ENCODE results near the gene BEST1.
"Not testable (repeated sequence)": the region's sequence is repeated elsewhere in the genome, so short reads cannot be mapped to it uniquely, and the experiment has no call there.

The BEST1 gene

GRCh38 chr11:61980783-61981541 is 30.8 kb downstream of the BEST1 start:
- no peak for DNase-seq

DNA sequence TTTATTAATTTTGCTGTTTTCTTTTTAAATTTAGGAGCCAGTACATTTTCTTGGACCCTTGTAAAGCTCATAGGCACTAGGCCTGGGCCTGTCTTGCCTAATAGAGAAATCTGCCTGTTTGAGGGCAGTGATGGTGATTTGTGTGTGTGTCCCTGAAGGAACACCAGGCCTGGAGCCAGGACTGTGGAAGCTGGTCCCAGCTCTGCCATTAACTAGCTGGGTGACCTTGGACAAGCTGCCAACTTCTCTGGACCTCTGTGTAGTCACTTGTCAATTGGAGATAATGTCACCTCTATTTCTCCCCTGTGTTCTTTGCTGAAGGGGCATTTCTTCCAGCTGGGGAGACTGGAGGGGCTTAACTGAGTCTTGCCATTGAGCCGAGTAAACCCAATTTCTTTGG is 33.3 kb downstream of the BEST1 start:
- no peak for DNase-seq

- DNase-seq: no peak
These were observed 35.7 kb downstream of the BEST1 start for GRCh38 chr11:61985869-61986268.

DNA sequence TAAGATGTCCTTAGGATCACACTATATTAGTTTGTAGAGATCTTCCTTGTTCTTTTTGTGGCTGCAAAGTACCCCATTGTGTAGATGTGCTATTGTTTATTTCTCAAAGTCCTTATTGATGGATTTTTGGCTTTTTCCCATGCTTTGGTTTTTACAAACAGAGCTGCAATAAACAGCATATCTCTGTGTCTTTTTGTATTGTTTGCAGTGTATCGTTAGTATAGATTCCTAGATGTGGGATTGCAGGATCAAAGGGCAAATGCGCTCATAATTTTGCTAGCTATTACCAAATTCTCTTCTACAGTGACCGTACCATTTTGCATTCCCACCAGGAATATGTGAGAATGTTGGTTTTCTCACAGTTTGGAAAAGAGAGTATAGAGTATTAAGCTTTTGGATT is 44.8 kb downstream of the BEST1 start:
- DNase-seq: no peak

- no peak for DNase-seq
These were observed 46.8 kb downstream of the BEST1 start for GRCh38 chr11:61996933-61997332.

DNA sequence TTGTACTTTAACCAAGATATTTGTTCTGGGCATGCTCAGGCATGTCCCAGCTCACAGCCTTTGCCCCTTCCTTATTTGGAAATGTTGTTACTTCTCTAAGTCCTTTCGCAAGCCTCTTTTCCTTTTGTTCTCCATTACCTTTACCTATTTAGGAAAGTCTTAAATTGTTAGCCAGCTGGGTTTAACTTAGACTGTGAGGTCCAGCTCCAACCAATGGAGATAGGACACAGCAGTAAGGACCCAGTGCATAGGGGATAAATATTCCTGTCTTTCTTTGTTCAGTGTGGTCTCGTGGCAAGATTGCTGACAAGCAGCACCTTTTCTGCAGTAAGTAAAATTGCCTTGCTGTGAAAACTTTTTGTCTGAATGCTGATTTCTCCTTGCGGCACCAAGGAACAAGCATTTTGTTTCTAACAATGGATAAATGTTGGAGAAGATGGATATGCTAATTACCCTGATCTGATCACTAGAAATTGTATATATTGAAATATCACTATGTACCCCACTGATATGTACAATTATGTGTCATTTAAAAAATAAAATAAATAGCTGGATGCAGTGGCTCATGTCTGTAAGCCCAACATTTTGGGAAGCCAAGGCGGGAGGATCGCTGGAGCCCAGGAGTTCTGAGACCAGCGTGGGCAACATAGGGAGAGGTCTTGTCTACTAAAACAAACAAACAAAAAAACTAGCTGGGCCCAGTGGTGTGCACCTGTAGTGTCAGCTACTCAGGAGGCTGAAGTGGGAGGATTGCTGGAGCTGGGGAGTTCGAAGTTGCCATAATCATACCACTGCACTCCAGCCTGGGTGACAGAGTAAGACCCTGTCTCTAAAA is 49.2 kb downstream of the BEST1 start:
- DNase-seq: no peak

GRCh38 chr11:62000539-62001446 is 50.6 kb downstream of the BEST1 start:
- DNase-seq: no peak

DNA sequence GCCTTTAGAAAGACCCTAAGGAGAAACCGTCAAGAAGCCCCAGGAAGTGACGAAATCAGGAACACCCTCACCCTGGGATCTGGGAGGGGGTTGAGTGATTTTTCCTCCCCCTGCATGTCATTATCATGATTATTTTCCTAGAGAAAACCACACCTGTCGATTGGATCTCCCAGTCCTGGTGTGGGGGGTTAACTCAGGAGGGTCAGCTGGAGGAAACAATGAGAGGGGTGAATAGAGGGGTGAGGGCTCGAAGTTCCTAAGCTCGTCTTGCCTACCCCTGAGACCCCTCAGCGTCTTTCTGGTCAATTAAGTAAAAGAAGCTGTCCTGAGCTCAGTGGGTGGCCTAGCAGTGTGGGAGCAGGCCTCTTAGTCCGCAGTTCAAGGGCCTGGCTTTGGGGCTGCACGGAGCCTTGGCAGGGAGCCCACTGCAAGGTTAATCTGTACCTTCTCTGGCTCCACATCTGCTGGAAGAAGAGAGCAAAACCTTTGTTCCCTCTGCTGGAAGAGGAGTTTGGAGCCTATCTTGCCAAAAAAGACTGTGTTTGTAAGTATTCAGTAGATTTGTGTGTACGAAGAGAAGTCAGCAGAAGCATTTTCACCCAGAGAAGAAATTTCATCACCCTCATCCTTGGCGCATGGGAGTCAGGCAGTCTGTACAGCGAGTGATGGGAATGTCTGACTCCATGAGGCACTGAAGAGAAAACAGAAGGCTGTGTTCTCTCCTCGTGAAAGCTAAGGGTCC is 51.5 kb downstream of the BEST1 start:
- no peak for DNase-seq

GRCh38 chr11:62002283-62002682 is 52.1 kb downstream of the BEST1 start:
- not testable (repeated sequence) for DNase-seq

GRCh38 chr11:62004473-62004872 is 54.3 kb downstream of the BEST1 start:
- DNase-seq: no peak

GRCh38 chr11:62008193-62008592 is 58.0 kb downstream of the BEST1 start:
- DNase-seq: no peak

- no peak for DNase-seq
These were observed 60.9 kb downstream of the BEST1 start for GRCh38 chr11:62010935-62011528.

GRCh38 chr11:62011881-62012280 is 61.7 kb downstream of the BEST1 start:
- no peak for DNase-seq

GRCh38 chr11:62012451-62012831 is 62.3 kb downstream of the BEST1 start:
- DNase-seq: no peak

DNA sequence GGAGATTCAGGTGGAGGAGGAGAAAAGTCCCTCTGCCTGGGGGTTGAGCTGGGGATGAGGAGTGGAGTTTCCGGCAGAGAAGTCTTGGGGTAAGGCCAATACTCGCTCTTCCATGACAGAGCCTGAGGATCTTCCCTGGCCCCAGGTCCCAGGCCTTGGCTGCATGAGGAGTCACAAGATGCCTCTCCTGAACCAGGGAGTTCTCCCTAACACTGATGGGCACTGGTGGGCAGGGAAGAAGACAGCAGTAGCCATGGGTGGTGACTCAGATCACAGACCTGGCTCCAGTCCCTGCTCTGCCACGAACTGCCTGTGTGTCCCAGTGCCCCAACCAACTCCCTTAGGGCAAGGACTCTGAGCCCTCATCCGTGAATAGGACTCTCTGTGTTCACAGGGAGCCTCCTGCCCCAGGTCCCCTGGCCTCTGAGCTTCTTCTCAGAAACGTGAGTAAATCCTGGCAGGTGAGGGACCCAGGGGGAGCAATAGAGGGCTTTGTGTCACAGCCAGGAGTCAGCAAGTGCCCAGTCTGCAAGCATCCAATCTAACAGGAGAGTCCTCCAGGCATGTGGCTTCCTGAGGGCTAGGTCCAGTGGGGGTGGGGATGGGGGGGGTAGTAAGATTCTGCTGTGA is 62.8 kb downstream of the BEST1 start:
- DNase-seq: no peak

All from activated naive CD4-positive, alpha-beta T cell treated with Interleukin-2 at 50 U/mL for 16 hours (primary cell).